ENCODE data around the gene NEURL1B. TPM values are rescaled to one million over a fixed set of nuclear protein-coding genes. Genes with fewer than 3 reads are reported as not detected.
A peak's percentile ranks its signal among the peaks of the same experiment; 100 is the strongest.

The NEURL1B gene
- total and polyA plus RNA-seq, 12 donors, result 9.8 to 99.9 (median 41.5) TPM

DNA sequence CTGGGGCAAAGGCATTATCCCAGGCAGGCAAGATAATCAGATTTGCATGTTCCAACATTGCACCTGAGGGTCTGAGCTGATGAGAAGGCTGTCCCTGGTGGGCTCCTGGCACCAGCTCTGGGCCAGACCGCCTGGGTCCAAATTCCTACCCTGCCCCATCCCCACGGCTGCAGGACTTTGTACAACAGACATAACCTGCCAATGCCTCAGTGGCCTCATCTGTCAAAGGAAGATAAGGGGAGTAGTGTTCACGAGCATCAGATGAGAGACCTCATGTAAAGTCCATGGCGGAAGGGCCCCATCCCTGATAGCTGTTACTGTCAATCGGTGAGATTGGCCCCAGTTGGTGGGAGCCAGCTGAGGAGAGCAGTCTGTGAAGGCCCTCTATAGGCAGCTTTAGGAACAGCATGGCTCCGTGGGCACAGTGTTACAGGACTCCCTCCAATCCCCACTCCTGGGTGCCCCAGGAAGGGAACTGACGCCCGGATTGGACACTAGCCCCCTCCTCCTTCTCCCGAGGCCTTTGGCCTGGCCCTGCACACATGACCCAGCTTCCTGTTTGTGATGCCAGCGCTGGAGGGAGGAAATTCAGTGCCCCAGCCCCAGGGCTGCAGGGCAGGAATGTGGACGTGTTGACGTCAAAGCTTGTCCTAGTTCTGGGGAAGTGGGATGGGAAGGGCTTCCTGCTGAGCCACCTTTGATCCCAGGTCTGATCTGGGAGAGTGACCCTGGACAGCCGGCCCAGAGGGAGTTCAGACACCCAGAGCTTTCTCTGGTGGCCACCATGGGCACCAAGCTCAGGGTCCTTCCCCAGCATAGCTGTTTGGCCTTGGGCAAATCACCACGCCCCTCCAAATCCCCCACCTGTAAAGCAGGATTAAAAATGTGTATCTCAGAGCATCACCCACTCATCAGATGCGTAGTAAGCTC lies 73.7 kb downstream of the NEURL1B start:
- H3K27me3 ChIP-seq, result no peaks in the 10 kb centered on the region
- H3K9me3 ChIP-seq (replicated peaks in 1 of 3), result no peaks in the 10 kb centered on the region
- H3K27ac ChIP-seq, result peak overlapping the region; percentile 8 to 88 (median 59)
- DNase-seq, result peak; percentile 81 to 95 (median 91)
- WGBS, 4 donors, result 22 to 27% (median 25%) methylated on average over 3 to 15 of the region's 15 CpGs
- no peaks in the 10 kb centered on the region for H3K36me3 ChIP-seq (replicated peaks in 1 of 2)
- intact Hi-C loops (cut with DNase I), result loop anchor here (2.0 to 5.0 kb wide), 2 partner anchors 48 to 218 kb away; no protein-coding TSS in a partner anchor
- no peak overlapping the region for H3K4me3 ChIP-seq
- TF ChIP-seq, protein P1, sequence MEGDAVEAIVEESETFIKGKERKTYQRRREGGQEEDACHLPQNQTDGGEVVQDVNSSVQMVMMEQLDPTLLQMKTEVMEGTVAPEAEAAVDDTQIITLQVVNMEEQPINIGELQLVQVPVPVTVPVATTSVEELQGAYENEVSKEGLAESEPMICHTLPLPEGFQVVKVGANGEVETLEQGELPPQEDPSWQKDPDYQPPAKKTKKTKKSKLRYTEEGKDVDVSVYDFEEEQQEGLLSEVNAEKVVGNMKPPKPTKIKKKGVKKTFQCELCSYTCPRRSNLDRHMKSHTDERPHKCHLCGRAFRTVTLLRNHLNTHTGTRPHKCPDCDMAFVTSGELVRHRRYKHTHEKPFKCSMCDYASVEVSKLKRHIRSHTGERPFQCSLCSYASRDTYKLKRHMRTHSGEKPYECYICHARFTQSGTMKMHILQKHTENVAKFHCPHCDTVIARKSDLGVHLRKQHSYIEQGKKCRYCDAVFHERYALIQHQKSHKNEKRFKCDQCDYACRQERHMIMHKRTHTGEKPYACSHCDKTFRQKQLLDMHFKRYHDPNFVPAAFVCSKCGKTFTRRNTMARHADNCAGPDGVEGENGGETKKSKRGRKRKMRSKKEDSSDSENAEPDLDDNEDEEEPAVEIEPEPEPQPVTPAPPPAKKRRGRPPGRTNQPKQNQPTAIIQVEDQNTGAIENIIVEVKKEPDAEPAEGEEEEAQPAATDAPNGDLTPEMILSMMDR (IDR thresholded peaks at IDR 0.05), result peak; percentile 83 to 94 (median 87)
- no peak for TF ChIP-seq POLR2A (IDR thresholded peaks at IDR 0.05)
- H3K4me1 ChIP-seq (replicated peaks in 1 of 2), result peaks cover 0 to 32% of the 10 kb centered on the region in 2 donors

DNA sequence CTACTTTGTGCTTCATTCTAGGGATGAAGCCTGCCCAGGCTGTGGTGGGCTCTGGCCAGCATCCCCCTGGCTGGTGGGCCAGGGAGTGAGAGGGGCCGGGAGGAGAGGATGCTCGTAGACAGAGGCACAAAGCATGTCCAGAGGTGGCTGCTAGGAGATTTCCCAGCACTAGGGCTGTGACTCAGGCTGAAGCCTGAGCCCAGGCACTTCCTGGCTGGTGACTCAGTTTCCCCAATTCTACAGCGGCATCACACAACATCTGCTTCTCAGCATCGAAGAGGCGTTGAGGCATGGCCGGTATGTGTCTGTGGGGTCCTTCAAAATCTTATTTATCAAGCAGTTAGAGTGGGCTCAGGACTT lies 74.3 kb downstream of the NEURL1B start:
- no peaks in the 10 kb centered on the region for H3K36me3 ChIP-seq (replicated peaks in 1 of 2)
- no peaks in the 10 kb centered on the region for H3K27me3 ChIP-seq
- no peak for DNase-seq
- 74 to 85% (median 80%) methylated on average over 5 to 6 of the region's 6 CpGs for WGBS, 4 donors
- peaks cover 0 to 32% of the 10 kb centered on the region in 2 donors for H3K4me1 ChIP-seq (replicated peaks in 1 of 2)
- H3K4me3 ChIP-seq, result no peak overlapping the region
- TF ChIP-seq, protein P1 (IDR thresholded peaks at IDR 0.05), result no peak
- TF ChIP-seq POLR2A (IDR thresholded peaks at IDR 0.05), result no peak
- peak overlapping the region; percentile 8 to 88 (median 59) for H3K27ac ChIP-seq
- intact Hi-C loops (cut with DNase I), result loop anchor here (2.0 to 5.0 kb wide), 2 partner anchors 47 to 217 kb away; no protein-coding TSS in a partner anchor
- H3K9me3 ChIP-seq (replicated peaks in 1 of 3), result no peaks in the 10 kb centered on the region

DNA sequence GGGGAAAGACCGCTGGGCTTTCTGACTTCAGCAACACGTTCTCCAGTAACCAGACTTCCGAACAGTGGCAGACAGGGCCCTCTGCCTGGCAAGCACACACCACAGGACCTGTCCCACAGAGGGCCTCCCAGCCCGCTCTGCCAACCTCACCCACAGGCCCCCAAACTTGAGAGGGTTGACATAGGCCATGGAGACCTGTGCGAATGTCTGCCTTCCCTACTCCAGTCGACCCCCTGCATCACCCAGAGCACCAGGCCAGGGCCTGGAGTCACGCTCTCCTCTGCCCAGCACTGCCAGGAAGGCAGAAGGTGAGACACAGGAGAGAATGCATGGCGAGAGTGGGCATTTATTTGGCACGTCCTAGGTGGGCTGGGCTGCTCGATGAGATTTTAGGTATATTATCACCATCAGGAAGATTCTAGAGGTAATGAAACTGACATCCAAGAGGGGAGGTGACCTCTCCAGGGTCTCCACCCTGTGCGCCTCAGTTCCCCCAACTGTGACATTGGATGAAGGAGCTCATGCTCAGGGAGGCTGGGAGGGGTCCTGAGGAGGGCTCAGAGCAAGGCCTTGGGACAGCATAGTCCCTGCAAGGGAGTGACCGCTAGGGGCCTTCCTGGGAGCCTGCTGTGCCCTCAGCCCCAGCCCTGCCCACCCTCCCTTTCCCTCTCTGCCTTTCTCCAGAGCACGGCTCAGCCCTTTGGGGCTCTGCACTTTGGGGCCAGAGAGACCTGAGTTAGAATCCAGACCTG lies 75.0 kb downstream of the NEURL1B start:
- no peak for DNase-seq
- Histone ChIP-seq H3K36me3 (replicated peaks in 1 of 2) (no peaks in the 10 kb centered on the region), H3K27me3 (no peaks in the 10 kb centered on the region), H3K27ac (peak overlapping the region in 4 of 5 donors; percentile 51 to 88 (median 60)), H3K4me3 (no peak overlapping the region), H3K9me3 (replicated peaks in 1 of 3) (no peaks in the 10 kb centered on the region), H3K4me1 (replicated peaks in 1 of 2) (peaks cover 0 to 32% of the 10 kb centered on the region in 2 donors)
- no peak for TF ChIP-seq POLR2A (IDR thresholded peaks at IDR 0.05)
- TF ChIP-seq, protein P1 (IDR thresholded peaks at IDR 0.05), result no peak
- intact Hi-C loops (cut with DNase I), result loop anchor here (2.0 to 5.0 kb wide), 2 partner anchors 46 to 217 kb away; no protein-coding TSS in a partner anchor
- 76 to 97% (median 83%) methylated on average over 5 to 13 of the region's 13 CpGs for WGBS, 4 donors
